CD4-positive, alpha-beta T cell (primary cell): ENCODE data around the gene POLR2I. TPM values are rescaled to one million over a fixed set of nuclear protein-coding genes. Genes with fewer than 3 reads are reported as not detected.
A peak's percentile ranks its signal among the peaks of the same experiment; 100 is the strongest.

Experiments
- ATAC-seq: fragments of 200-7000 bp; cut with Tn5 transposase; one replicate; pipeline ENCODE4 v1.10.0; 2022; ENCODE audit warnings: mild to moderate bottlenecking; ENCODE audit not compliant: poor library complexity
- CTCF ChIA-PET: fragments of 350-600 bp; sonication (Branson Sonifier 250); formaldehyde crosslinking; loops from one replicate; lab custom pipeline; 2021; ENCODE audit warnings: antibody characterized with exemption, inconsistent platforms; lab: Charles Lee
- POLR2A ChIA-PET: fragments of 350-600 bp; sonication (Branson Sonifier 250); formaldehyde crosslinking; loops from one replicate; lab custom pipeline; 2021; ENCODE audit warnings: antibody characterized with exemption, inconsistent platforms; lab: Charles Lee
- DNase-seq, 14 experiments: peaks; one replicate each; pipeline ENCODE4 v3.0.0-alpha.2; 2013 to 2020; ENCODE audit warnings: mixed read lengths in 2 of 14
- H3K27ac ChIP-seq, 2 donors: one replicate each; pipeline versions ENCODE4 v1.5.1 to v1.7.0; 2013; ENCODE audit warnings: low read length in 2 of 2, low read depth in 1 of 2, mild to moderate bottlenecking in 1 of 2
- H3K27me3 ChIP-seq, 2 experiments: 1 replicate in 1 of 2; 2 replicates in 1 of 2; pipeline versions ENCODE4 v1.6.1 to v1.7.0; 2013; ENCODE audit warnings: low read length in 2 of 2, control low read depth in 1 of 2, mild to moderate bottlenecking in 1 of 2, moderate library complexity in 1 of 2; ENCODE audit not compliant: insufficient read depth in 2 of 2, control insufficient read depth in 1 of 2
- H3K36me3 ChIP-seq: one replicate; pipeline ENCODE4 v1.6.1; 2013; ENCODE audit warnings: low read length, control low read depth; ENCODE audit not compliant: insufficient read depth
- H3K4me1 ChIP-seq: one replicate; pipeline ENCODE4 v1.6.1; 2013; ENCODE audit warnings: low read length, control low read depth; ENCODE audit not compliant: insufficient read depth
- H3K4me3 ChIP-seq: one replicate; pipeline ENCODE4 v1.5.1; 2013; ENCODE audit warnings: mild to moderate bottlenecking, low read length, moderate library complexity
- H3K9me3 ChIP-seq, 2 experiments: 1 replicate in 1 of 2; 2 replicates in 1 of 2; pipeline versions ENCODE4 v1.6.1 to v1.7.0; 2013; ENCODE audit warnings: low read length in 2 of 2, mild to moderate bottlenecking in 2 of 2, control low read depth in 1 of 2, moderate library complexity in 1 of 2; ENCODE audit not compliant: control insufficient read depth in 1 of 2, insufficient read depth in 1 of 2
- H3K27ac Mint-ChIP-seq: one replicate; pipeline ENCODE4 v1.8.0; 2020; ENCODE audit warnings: mixed read lengths
- H3K27me3 Mint-ChIP-seq: one replicate; pipeline ENCODE4 v1.8.0; 2021; ENCODE audit warnings: mixed read lengths
- H3K36me3 Mint-ChIP-seq: one replicate; pipeline ENCODE4 v1.8.0; 2021; ENCODE audit warnings: low read depth, mixed read lengths
- H3K4me1 Mint-ChIP-seq: one replicate; pipeline ENCODE4 v1.8.0; 2021; ENCODE audit warnings: low read depth, mixed read lengths
- H3K4me3 Mint-ChIP-seq: one replicate; pipeline ENCODE4 v1.8.0; 2020; ENCODE audit warnings: mild to moderate bottlenecking, mixed read lengths
- H3K9me3 Mint-ChIP-seq: one replicate; pipeline ENCODE4 v1.8.0; 2020; ENCODE audit warnings: mixed read lengths
- intact Hi-C, 2 experiments: fragments of 100-400 bp; cut with DNase I in 1 of 2; cut with micrococcal nuclease in 1 of 2; formaldehyde crosslinking; loops; one replicate each; pipeline versions ENCODE4 v1.15.1 to v1.9.0; 2023 to 2025; cut with DNase I, micrococcal nuclease
- total RNA-seq, 174 experiments: library from RNA in 2 of 174; stranded (reverse) in 2 of 174; gene quantifications; one replicate each; pipeline ENCODE4 v1.2.3 and lab custom pipeline; 2021 to 2026
- TF ChIP-seq, protein P1 (sequence below): fragments of 200-600 bp; IDR thresholded peaks from one replicate; pipeline ENCODE4 v1.8.0; 2022; ENCODE audit warnings: antibody characterized with exemption, mild to moderate bottlenecking

POLR2I gene
- total RNA-seq, 2 experiments from 2014 or later = 29.2 to 31.1 TPM

DNA sequence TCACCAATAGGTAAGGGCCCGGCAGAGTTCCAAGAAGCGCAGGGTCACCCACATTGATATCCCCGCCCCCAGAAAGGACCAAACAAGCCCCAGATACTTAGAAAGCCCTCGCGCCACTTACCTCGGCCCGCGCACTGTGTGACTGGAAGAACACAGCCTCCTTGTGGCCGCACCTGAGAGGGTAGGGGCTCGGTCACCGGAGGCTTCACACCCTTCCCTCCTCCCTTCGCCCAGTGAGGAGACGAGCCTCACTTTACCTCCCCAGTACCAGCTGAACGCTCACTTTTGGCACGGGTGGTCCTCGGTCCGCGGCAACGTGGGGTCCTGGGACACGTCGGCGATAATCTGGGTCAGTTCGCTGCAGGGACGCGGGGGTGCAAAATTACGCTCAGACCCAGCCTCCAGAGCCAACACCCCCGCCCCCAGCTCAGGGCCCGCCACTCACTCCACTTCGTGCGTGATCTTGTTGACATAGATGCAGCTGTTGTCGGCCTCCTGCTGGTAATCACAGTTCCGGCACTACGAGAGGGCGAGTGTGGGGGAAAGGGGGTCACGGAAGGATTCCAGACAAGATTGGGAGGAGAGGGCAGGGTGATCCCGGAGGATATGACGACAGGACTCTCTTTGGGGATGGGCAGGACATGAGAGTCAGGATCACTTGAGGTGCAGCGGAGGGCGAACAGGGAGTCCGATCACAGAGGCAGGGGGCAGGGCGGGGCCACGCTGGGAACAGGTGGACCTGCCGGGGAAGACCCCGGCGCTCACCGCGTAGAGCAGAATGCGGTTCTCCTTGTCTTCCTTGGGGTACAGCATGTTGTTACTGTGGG, 568 bp downstream of the POLR2I start:
- Histone ChIP-seq H3K4me3 (peak overlapping the region; percentile 97), H3K36me3 (peaks cover 35% of the 10 kb centered on the region), H3K9me3 (no peaks in the 10 kb centered on the region), H3K27me3 (no peaks in the 10 kb centered on the region), H3K27ac (peak overlapping the region; percentile 87 to 92), H3K4me1 (peaks cover 40% of the 10 kb centered on the region)
- DNase-seq (peak in 7 of 14 experiments; percentile 9 to 25 (median 13)), ATAC-seq (no peak)
- CTCF ChIA-PET = interaction anchor here (0.5 to 5.1 kb wide), 4 partner anchors 14 to 740 kb away, joined by 3 to 29 read pairs (median 4); partner anchors contain the start of genes ZNF146 and ZNF565
- no peaks in the 10 kb centered on the region for H3K27me3 Mint-ChIP-seq
- peaks cover 60% of the 10 kb centered on the region for H3K36me3 Mint-ChIP-seq
- H3K4me1 Mint-ChIP-seq = peaks cover 41% of the 10 kb centered on the region
- POLR2A ChIA-PET = interaction anchor here (0.9 to 3.4 kb wide), 12 partner anchors 8 to 1481 kb away, joined by 3 to 51 read pairs (median 4); partner anchors contain the start of genes ALKBH6, CAPNS1, THAP8 and ZNF146
- intact Hi-C loops = loop anchor here (1.0 to 10.0 kb wide), 10 partner anchors 59 to 1201 kb away; partner anchors contain the start of genes ALKBH6 (in 1 of the 2), IGFLR1 (in 1 of the 2), LIN37 (in 1 of the 2) and PSENEN (in 1 of the 2)
- peak overlapping the region; percentile 94 for H3K4me3 Mint-ChIP-seq
- TF ChIP-seq, protein P1, sequence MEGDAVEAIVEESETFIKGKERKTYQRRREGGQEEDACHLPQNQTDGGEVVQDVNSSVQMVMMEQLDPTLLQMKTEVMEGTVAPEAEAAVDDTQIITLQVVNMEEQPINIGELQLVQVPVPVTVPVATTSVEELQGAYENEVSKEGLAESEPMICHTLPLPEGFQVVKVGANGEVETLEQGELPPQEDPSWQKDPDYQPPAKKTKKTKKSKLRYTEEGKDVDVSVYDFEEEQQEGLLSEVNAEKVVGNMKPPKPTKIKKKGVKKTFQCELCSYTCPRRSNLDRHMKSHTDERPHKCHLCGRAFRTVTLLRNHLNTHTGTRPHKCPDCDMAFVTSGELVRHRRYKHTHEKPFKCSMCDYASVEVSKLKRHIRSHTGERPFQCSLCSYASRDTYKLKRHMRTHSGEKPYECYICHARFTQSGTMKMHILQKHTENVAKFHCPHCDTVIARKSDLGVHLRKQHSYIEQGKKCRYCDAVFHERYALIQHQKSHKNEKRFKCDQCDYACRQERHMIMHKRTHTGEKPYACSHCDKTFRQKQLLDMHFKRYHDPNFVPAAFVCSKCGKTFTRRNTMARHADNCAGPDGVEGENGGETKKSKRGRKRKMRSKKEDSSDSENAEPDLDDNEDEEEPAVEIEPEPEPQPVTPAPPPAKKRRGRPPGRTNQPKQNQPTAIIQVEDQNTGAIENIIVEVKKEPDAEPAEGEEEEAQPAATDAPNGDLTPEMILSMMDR = no peak
- peak overlapping the region; percentile 94 for H3K27ac Mint-ChIP-seq
- no peaks in the 10 kb centered on the region for H3K9me3 Mint-ChIP-seq

DNA sequence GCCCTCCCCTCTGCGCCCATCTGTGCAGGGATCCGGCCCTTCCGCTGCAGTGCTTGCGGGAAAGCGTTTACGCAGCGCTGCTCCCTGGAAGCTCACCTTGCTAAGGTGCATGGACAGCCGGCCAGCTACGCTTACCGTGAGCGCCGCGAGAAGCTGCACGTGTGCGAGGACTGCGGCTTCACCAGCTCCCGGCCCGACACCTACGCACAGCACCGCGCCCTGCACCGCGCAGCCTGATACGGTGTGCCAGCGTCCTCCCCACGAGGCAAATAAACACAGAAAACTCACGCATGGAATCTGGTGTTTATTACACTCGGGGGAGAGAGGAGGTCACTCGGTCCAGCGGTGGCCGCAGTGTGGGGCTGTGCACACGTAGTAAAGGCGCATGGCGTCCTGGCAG, 1.2 kb downstream of the POLR2I start:
- Mint-ChIP-seq H3K27me3 (no peaks in the 10 kb centered on the region), H3K9me3 (no peaks in the 10 kb centered on the region), H3K36me3 (peaks cover 54% of the 10 kb centered on the region), H3K27ac (peak overlapping the region; percentile 94), H3K4me3 (peak overlapping the region; percentile 94), H3K4me1 (peaks cover 41% of the 10 kb centered on the region)
- H3K9me3 ChIP-seq = no peaks in the 10 kb centered on the region
- ChIA-PET POLR2A (interaction anchor here (3.4 kb wide), 1 partner anchor 14 kb away, joined by 51 read pairs; no protein-coding TSS in a partner anchor), CTCF (interaction anchor here (0.5 to 5.1 kb wide), 3 partner anchors 15 to 155 kb away, joined by 3 to 29 read pairs (median 4); no protein-coding TSS in a partner anchor)
- peak overlapping the region in 1 of 2 donors; percentile 87 for H3K27ac ChIP-seq
- peaks cover 40% of the 10 kb centered on the region for H3K4me1 ChIP-seq
- no peaks in the 10 kb centered on the region for H3K27me3 ChIP-seq
- TF ChIP-seq, protein P1 = no peak
- intact Hi-C loops = loop anchor here (5.0 to 10.0 kb wide), 6 partner anchors 116 to 1201 kb away; partner anchors contain the start of genes IGFLR1 (in 1 of the 2), LIN37 (in 1 of the 2), PSENEN (in 1 of the 2) and SDHAF1 (in 1 of the 2)
- DNase-seq (peak in 1 of 14 experiments; percentile 49), ATAC-seq (no peak)
- H3K36me3 ChIP-seq = peaks cover 28% of the 10 kb centered on the region
- H3K4me3 ChIP-seq = peak overlapping the region; percentile 97

DNA sequence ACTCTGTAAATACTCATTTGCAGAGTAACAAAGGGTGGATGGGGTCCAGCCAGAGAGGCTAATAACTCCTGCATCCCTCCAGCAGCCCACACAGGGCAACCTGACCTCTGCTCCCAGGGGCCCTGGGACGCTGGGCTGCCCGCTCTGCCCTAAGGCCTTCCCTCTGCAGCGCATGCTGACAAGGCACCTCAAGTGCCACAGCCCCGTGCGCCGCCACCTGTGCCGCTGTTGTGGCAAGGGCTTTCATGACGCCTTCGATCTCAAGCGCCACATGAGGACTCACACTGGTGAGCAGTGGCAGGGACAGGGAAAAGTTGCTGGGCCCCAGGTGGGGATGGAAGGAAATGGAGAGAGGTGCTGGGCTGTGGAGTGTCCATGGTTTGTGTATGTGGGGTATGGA, 2.0 kb downstream of the POLR2I start:
- ATAC-seq = no peak
- intact Hi-C loops = loop anchor here (5.0 to 10.0 kb wide), 6 partner anchors 115 to 1202 kb away; partner anchors contain the start of genes IGFLR1 (in 1 of the 2), LIN37 (in 1 of the 2), PSENEN (in 1 of the 2) and SDHAF1 (in 1 of the 2)
- no peaks in the 10 kb centered on the region for H3K9me3 Mint-ChIP-seq
- ChIA-PET CTCF (no interaction called here), POLR2A (no interaction called here)
- Histone ChIP-seq H3K4me1 (peaks cover 36% of the 10 kb centered on the region), H3K27me3 (no peaks in the 10 kb centered on the region), H3K4me3 (no peak overlapping the region), H3K36me3 (peaks cover 23% of the 10 kb centered on the region), H3K27ac (no peak overlapping the region), H3K9me3 (no peaks in the 10 kb centered on the region)
- H3K27ac Mint-ChIP-seq = peak overlapping the region; percentile 79
- H3K4me3 Mint-ChIP-seq = peak overlapping the region; percentile 81
- peaks cover 36% of the 10 kb centered on the region for H3K4me1 Mint-ChIP-seq
- DNase-seq = no peak
- H3K36me3 Mint-ChIP-seq = peaks cover 47% of the 10 kb centered on the region
- H3K27me3 Mint-ChIP-seq = no peaks in the 10 kb centered on the region
- TF ChIP-seq, protein P1 = no peak
